ENCODE data around the gene BHLHE23.

Gene BHLHE23

GRCh38 chr20:63006540-63007359 lies at the start of gene BHLHE23:
TSS of gene BHLHE23 (minus strand) at chr20:63006964. CDS start at chr20:63006774, 190 bp downstream.
- no peak for DNase-seq

GRCh38 chr20:63055575-63056235 lies 48.9 kb upstream of the BHLHE23 start:
- no peak for DNase-seq

- no peak for DNase-seq
These were observed 48.0 kb upstream of the BHLHE23 start for GRCh38 chr20:63054681-63055240.

DNA sequence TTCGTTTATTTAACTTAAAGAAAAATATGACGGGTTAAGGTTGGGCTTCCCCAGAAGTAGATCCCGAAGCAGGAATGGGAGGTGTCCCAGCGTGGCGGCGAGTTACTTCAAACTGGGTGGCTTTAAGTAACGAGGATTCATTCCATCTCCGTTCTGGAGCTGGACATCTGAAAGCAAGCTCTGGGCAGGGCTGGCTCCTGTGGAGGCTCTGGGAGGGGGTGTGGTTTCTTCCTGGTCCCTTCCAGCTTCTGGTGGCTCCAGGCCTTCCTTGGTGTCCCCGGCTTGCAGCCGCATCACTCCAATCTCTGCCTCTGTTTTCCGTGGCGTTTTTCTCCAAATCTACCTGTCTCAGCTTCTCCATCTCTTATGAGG lies 47.3 kb upstream of the BHLHE23 start:
- no peak for DNase-seq

GRCh38 chr20:63053432-63054102 lies 46.8 kb upstream of the BHLHE23 start:
- no peak for DNase-seq

- no peak for DNase-seq
These were observed 46.0 kb upstream of the BHLHE23 start for GRCh38 chr20:63052571-63053431.

GRCh38 chr20:63051911-63052310 lies 45.1 kb upstream of the BHLHE23 start:
- no peak for DNase-seq

DNA sequence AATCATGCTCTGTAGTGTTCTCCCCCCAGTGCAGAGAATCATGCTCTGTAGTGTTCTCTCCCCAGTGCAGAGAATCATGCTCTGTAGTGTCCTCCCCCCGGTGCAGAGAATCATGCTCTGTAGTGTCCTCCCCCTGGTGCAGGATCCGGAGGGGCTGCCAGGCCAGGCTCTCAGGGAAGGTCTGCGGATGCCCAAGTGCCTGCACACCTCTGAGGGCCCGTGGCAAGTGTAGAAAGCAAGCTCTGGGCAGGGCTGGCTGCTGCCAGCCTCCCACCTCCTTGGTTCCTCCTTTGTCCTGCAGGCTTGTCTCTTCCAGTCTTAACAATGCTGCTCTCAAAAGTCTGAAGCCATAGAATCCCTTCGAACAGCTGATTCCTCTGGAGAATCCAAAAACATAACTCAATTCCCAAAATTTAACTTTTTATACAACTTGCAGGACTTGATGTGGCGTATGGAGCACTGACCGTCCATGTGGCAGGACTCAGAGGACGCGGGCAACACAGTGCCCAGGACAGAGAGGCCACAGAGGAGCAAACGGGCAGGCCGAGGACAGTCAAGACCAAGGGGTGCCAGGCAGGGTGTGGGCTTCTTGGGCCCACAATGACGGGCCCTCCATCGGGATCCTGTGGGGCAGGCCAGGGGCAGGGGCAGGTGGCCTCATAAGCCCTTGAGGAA lies 44.6 kb upstream of the BHLHE23 start:
- DNase-seq, result no peak

DNA sequence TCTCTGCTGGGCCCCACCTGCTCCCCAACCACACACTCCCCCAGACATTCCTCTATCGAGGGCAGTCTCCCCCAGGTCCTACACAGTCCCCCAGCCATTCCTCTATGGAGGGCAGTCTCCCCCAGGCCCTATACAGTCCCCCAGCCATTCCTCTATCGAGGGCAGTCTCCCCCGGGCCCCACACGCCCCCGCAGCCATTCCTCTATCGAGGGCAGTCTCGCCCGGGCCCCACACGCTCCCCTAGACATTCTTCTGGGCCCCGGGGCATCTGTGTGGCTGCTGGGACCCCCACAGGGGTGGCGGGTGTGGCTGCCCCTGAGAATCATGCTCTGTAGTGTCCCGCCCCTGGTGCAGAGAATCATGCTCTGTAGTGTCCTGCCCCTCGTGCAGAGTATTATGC lies 43.6 kb upstream of the BHLHE23 start:
- no peak for DNase-seq

- no peak for DNase-seq
These were observed 42.9 kb upstream of the BHLHE23 start for GRCh38 chr20:63049561-63050221.

- DNase-seq, result no peak
These were observed 42.4 kb upstream of the BHLHE23 start for GRCh38 chr20:63049191-63049518.

DNA sequence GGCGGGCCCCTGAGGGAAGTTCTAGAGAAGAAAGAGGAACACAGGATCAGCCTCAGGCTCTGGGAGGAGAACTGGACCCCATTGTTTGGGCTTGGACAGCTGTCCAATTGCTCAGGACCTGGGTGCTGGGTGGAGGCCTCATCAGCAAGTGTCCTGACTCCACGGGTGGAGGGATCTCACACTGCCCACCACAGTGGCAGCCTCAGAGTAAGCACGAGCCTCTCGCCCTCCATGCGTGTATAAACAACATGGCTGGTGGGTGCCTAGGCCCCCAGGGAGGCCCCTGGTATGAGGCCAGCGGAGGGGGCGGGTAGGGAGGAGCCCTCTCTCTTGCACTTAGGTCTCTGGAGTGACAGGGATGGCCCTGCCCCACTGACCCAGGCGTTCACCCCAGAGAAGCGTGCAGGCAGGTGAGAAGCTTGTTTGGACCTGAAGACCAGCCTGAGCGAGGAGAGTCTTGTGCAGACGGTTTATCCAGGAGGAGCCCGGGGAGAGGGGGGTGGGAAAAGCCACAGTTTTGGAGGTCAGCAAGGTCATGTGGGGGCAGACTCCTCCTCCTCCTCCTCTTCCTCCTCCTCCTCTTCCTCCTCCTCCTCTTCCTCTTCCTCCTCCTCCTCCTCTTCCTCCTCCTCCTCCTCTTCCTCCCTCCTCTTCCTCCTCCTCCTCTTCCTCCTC lies 41.9 kb upstream of the BHLHE23 start:
- no peak for DNase-seq

- DNase-seq, result no peak
These were observed 41.2 kb upstream of the BHLHE23 start for GRCh38 chr20:63047946-63048345.

DNA sequence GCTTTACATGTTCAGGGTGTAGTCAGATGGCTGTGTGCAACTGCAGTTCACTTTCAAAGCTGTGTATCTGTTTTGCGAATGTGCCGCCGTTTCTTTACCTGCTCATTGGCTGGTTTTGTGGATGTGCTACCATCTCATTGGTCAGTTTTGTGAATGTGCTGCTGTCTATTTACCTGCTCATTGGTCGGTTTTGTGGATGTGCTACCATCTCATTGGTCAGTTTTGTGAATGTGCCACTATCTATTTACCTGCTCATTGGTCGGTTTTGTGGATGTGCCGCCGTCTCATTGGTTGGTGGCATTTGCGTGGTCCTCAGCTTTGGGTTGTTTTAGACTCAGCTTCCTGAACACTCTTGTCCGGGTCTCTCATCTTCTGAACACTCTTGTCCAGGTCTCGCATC lies 40.5 kb upstream of the BHLHE23 start:
- no peak for DNase-seq

DNA sequence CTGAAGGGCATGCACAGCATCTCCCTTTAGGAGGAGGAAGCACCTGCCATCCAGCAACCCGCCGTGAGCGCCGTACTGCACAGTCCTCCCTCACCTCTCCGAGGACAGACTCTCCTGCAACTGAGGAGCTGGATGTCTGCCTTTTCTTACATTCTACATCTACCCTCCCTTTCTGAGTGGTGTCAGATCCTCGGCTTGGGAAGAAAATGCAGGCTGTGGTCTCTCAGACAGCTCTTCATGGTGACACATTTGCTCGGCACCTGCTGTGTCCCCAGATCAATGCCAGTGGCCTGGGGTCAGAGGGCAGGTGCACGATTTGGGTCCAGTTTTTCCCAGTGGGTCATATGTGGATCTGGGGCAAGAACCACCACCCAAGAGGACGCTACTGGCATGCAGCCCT lies 40.1 kb upstream of the BHLHE23 start:
- no peak for DNase-seq

GRCh38 chr20:63045991-63046390 lies 39.2 kb upstream of the BHLHE23 start:
- DNase-seq, result no peak

DNA sequence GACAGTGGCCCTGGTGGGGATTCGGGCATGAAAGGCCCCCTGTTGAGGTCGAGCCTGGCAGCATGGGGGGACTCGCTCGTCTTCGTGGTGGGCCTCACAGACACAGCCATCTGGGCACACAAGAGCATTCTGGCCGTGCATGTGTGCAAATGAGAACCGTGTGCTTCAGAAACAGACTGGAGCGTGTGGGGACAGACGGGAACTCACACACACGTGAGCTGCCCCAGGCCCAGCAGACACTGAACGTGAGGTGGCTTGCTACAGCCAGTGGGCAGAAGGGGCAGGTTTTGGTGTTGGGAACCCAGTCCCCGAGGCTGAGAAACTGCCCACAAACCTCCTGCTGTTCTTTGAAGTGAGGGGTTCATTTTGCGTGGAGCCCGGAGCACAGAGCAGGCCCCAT lies 38.6 kb upstream of the BHLHE23 start:
- no peak for DNase-seq

- DNase-seq, result no peak
These were observed 37.8 kb upstream of the BHLHE23 start for GRCh38 chr20:63044605-63045004.

- no peak for DNase-seq
These were observed 37.4 kb upstream of the BHLHE23 start for GRCh38 chr20:63044204-63044600.

GRCh38 chr20:63043348-63044203 lies 36.8 kb upstream of the BHLHE23 start:
- DNase-seq, result no peak

Data from OCI-M1 (cell line).